ENCODE results near the gene BTBD8.
"Not testable (repeated sequence)": the region's sequence is repeated elsewhere in the genome, so short reads cannot be mapped to it uniquely, and the experiment has no call there.

BTBD8 gene

GRCh38 chr1:92076363-92076762 is 3.8 kb upstream of the BTBD8 start:
- H3K4me1 Mint-ChIP-seq (ENCODE audit: low read depth): peaks cover 11% of the 10 kb centered on the region
- no peaks in the 10 kb centered on the region for H3K9me3 Mint-ChIP-seq (ENCODE audit: low read depth)
- no peaks in the 10 kb centered on the region for H3K36me3 Mint-ChIP-seq
- H3K27ac Mint-ChIP-seq: no peak overlapping the region
- H3K27me3 Mint-ChIP-seq: no peaks in the 10 kb centered on the region
- no peak overlapping the region for H3K4me3 Mint-ChIP-seq

DNA sequence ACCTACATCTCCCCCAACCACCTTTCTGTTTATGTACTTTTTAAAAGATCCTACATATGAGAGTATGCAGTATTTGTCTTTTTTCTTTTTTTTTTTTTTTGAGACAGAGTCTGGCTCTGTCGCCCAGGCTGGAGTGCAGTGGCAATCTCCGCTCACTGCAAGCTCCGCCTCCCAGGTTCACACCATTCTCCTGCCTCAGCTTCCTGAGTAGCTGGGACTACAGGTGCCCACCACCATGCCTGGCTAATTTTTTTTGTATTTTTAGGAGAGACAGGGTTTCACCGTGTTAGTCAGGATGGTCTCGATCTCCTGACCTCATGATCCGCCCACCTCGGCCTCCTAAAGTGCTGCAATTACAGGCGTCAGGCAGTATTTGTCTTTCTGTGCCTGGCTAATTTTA is 2.1 kb upstream of the BTBD8 start:
- H3K27ac Mint-ChIP-seq; H3K4me3 Mint-ChIP-seq; H3K27me3 Mint-ChIP-seq; H3K9me3 Mint-ChIP-seq (ENCODE audit: low read depth); H3K36me3 Mint-ChIP-seq: not testable (repeated sequence)
- H3K4me1 Mint-ChIP-seq (ENCODE audit: low read depth): peaks cover 16% of the 10 kb centered on the region

DNA sequence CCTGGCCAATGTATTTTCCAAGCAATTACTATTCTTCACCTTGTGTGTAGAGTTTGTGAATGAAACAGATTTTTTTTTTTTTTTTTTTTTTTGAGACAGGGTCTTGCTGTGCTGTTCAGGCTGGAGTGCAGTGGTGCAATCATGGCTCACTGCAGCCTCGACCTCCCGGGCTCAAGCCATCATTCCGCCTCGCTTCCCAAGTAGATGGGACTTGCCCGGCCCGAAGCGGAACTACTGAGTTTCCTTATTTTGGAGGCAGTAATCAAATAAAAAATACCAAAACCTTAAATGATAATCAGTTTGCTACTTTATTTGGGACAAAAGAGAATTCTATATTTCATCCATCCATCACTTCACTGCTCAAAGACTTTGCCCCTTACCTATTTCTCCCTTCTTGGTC is 704 bp upstream of the BTBD8 start:
- Mint-ChIP-seq H3K27ac (no peak overlapping the region), H3K9me3 (ENCODE audit: low read depth) (no peaks in the 10 kb centered on the region), H3K27me3 (no peaks in the 10 kb centered on the region), H3K36me3 (no peaks in the 10 kb centered on the region), H3K4me1 (ENCODE audit: low read depth) (peaks cover 19% of the 10 kb centered on the region), H3K4me3 (peak overlapping the region; percentile 92)

GRCh38 chr1:92081031-92081430 is 886 bp downstream of the BTBD8 start:
- Mint-ChIP-seq H3K9me3 (ENCODE audit: low read depth) (peaks cover 5% of the 10 kb centered on the region), H3K27me3 (no peaks in the 10 kb centered on the region), H3K27ac (no peak overlapping the region), H3K36me3 (peaks cover 8% of the 10 kb centered on the region), H3K4me1 (ENCODE audit: low read depth) (peaks cover 19% of the 10 kb centered on the region), H3K4me3 (peak overlapping the region; percentile 92)

- Mint-ChIP-seq H3K27ac (no peak overlapping the region), H3K4me3 (no peak overlapping the region), H3K9me3 (ENCODE audit: low read depth) (peaks cover 5% of the 10 kb centered on the region), H3K36me3 (peaks cover 15% of the 10 kb centered on the region), H3K4me1 (ENCODE audit: low read depth) (peaks cover 19% of the 10 kb centered on the region), H3K27me3 (no peaks in the 10 kb centered on the region)
These were observed 4.5 kb downstream of the BTBD8 start for GRCh38 chr1:92084651-92085050.

GRCh38 chr1:92085727-92086126 is 5.6 kb downstream of the BTBD8 start:
- H3K4me1 Mint-ChIP-seq (ENCODE audit: low read depth): peaks cover 11% of the 10 kb centered on the region
- no peak overlapping the region for H3K4me3 Mint-ChIP-seq
- peaks cover 5% of the 10 kb centered on the region for H3K9me3 Mint-ChIP-seq (ENCODE audit: low read depth)
- no peaks in the 10 kb centered on the region for H3K27me3 Mint-ChIP-seq
- no peak overlapping the region for H3K27ac Mint-ChIP-seq
- peaks cover 20% of the 10 kb centered on the region for H3K36me3 Mint-ChIP-seq

DNA sequence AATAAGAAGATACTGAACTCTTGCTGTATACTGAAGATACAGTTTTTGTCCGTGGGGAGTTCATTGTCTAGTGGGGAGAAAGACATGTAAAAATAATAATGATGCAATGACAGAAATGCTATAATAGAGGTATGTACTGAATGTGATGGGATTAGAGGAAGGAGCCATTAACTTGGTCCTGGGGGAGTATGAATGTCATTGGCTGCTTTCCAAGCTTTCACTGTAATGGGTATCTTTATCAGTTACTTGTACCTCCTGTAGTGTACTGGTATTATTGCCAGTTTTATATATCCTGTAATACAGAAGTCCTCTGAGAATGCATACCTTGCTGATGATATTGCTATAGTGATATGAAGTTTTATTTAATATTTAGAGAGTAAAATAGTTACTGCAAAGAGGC is 7.4 kb downstream of the BTBD8 start:
- peaks cover 5% of the 10 kb centered on the region for H3K9me3 Mint-ChIP-seq (ENCODE audit: low read depth)
- peaks cover 22% of the 10 kb centered on the region for H3K36me3 Mint-ChIP-seq
- peaks cover 2% of the 10 kb centered on the region for H3K4me1 Mint-ChIP-seq (ENCODE audit: low read depth)
- no peak overlapping the region for H3K4me3 Mint-ChIP-seq
- no peaks in the 10 kb centered on the region for H3K27me3 Mint-ChIP-seq
- H3K27ac Mint-ChIP-seq: no peak overlapping the region

GRCh38 chr1:92091625-92092024 is 11.5 kb downstream of the BTBD8 start:
- Mint-ChIP-seq H3K9me3 (ENCODE audit: low read depth) (no peaks in the 10 kb centered on the region), H3K36me3 (peaks cover 17% of the 10 kb centered on the region), H3K4me3 (no peak overlapping the region), H3K27me3 (no peaks in the 10 kb centered on the region), H3K4me1 (ENCODE audit: low read depth) (peaks cover 2% of the 10 kb centered on the region), H3K27ac (no peak overlapping the region)

DNA sequence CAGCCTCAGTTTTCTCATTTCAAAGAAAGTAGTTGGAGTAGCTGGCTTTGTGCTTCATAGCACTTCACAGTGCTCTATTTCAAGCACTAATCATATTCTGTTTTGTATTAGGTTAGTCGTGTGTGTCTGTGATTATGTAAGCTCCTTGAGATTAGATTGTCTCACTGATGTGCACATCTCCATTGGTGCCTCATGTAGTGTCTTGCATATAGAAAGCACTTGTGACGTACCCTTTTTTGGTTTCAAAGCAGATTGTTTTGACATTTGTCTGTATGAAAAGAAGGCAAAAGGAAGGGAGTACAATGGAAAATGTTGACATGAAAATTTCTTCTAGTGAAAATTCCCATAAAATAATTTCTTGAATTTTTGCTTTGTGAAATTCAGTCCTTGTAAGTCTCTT is 13.9 kb downstream of the BTBD8 start:
- H3K36me3 Mint-ChIP-seq: peaks cover 24% of the 10 kb centered on the region
- H3K27me3 Mint-ChIP-seq: no peaks in the 10 kb centered on the region
- no peaks in the 10 kb centered on the region for H3K9me3 Mint-ChIP-seq (ENCODE audit: low read depth)
- no peak overlapping the region for H3K4me3 Mint-ChIP-seq
- H3K4me1 Mint-ChIP-seq (ENCODE audit: low read depth): peaks cover 2% of the 10 kb centered on the region
- H3K27ac Mint-ChIP-seq: no peak overlapping the region

GRCh38 chr1:92094595-92094994 is 14.4 kb downstream of the BTBD8 start:
- no peaks in the 10 kb centered on the region for H3K9me3 Mint-ChIP-seq (ENCODE audit: low read depth)
- no peaks in the 10 kb centered on the region for H3K27me3 Mint-ChIP-seq
- H3K4me3 Mint-ChIP-seq: no peak overlapping the region
- H3K36me3 Mint-ChIP-seq: peaks cover 22% of the 10 kb centered on the region
- H3K27ac Mint-ChIP-seq: no peak overlapping the region
- peaks cover 2% of the 10 kb centered on the region for H3K4me1 Mint-ChIP-seq (ENCODE audit: low read depth)

DNA sequence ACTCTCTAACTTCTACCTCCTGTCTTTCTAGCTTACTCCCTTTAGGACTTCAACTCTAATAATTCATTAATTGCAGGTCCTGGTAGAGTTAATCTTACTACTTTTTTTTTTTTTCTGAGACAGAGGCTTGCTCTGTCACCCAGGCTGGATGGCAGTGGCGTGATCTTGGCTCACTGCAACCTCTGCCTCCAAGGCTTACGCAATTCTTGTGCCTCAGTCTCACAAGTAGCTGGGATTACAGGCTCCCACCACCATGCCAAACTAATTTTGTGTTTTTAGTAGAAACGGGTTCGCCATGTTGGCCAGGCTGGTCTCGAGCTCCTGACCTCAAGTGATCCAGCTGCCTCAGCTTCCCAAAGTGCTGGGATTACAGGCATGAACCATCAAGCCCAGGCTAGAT is 15.7 kb downstream of the BTBD8 start:
- Mint-ChIP-seq H3K9me3 (ENCODE audit: low read depth) (no peaks in the 10 kb centered on the region), H3K27me3 (no peaks in the 10 kb centered on the region), H3K4me1 (ENCODE audit: low read depth) (peaks cover 2% of the 10 kb centered on the region), H3K4me3 (no peak overlapping the region), H3K36me3 (peaks cover 16% of the 10 kb centered on the region), H3K27ac (no peak overlapping the region)

DNA sequence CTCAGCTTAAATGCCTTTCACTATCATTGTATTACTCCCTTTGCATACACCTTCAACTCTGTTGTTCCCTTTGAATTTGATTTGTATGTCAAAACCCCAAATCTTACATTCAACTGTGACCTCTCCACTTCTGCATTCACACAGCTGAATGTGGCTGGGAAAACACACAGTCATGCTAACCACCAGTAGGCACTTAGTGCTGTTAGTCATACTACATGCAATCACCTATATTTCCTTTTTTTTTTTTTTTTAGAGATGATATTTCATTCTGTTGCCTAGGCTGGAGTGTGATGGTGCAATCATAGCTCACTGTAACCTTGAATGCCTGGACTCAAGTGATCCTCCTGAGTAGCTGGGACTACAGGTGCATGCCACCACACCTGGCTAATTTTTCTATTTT is 16.2 kb downstream of the BTBD8 start:
- no peak overlapping the region for H3K4me3 Mint-ChIP-seq
- peaks cover 2% of the 10 kb centered on the region for H3K4me1 Mint-ChIP-seq (ENCODE audit: low read depth)
- no peaks in the 10 kb centered on the region for H3K9me3 Mint-ChIP-seq (ENCODE audit: low read depth)
- H3K36me3 Mint-ChIP-seq: peaks cover 19% of the 10 kb centered on the region
- H3K27ac Mint-ChIP-seq: no peak overlapping the region
- H3K27me3 Mint-ChIP-seq: no peaks in the 10 kb centered on the region

GRCh38 chr1:92105546-92106081 is 25.5 kb downstream of the BTBD8 start:
- H3K27ac Mint-ChIP-seq: no peak overlapping the region

DNA sequence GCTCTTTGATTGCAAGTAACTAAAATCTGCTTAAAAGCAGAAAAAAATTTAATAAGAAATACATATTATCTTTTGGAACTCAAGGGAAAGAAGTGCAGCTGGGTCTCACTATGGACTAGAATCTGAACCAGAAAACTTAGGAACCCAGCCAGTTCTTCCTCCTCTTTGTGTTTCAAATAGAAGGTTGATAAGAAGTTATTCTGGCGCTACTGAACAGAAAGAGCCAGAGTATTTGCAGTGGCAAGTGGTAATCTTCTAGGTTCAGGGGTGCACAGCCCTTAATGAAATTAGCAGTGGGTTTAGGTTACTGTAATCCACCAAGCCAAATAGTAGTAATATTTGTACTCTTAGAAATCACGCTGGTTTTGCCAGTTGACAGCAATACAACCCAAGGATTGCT is 28.5 kb downstream of the BTBD8 start:
- H3K36me3 Mint-ChIP-seq: peaks cover 9% of the 10 kb centered on the region
- H3K27ac Mint-ChIP-seq: no peak overlapping the region
- no peaks in the 10 kb centered on the region for H3K27me3 Mint-ChIP-seq
- H3K4me1 Mint-ChIP-seq (ENCODE audit: low read depth): no peaks in the 10 kb centered on the region
- no peak overlapping the region for H3K4me3 Mint-ChIP-seq
- H3K9me3 Mint-ChIP-seq (ENCODE audit: low read depth): no peaks in the 10 kb centered on the region

More at GRCh38 chr1:92105546-92106081, 25.5 kb downstream of the BTBD8 start:
- no peak overlapping the region for H3K4me3 Mint-ChIP-seq
- no peaks in the 10 kb centered on the region for H3K27me3 Mint-ChIP-seq
- H3K36me3 Mint-ChIP-seq: peaks cover 19% of the 10 kb centered on the region
- no peaks in the 10 kb centered on the region for H3K9me3 Mint-ChIP-seq (ENCODE audit: low read depth)
- H3K4me1 Mint-ChIP-seq (ENCODE audit: low read depth): no peaks in the 10 kb centered on the region

DNA sequence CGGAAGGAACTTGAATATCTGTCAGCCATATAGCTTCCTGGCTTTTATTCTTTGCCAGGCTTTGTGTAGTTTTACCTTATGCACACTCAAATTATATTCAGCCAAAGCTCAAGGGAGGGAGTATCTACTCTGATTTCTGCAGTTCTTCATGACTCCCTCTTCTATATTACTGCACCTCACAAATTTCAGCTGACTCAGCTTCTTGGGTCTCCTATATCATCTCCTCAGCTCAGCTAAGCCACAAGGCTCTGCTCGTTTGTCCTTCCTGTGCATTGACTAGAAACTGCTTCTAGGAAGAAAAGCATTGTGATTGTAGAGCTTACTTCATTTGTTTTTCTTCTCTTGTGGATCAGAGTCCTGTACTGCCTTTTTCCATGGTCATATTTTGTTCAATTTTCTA is 37.4 kb downstream of the BTBD8 start:
- no peaks in the 10 kb centered on the region for H3K27me3 Mint-ChIP-seq
- no peak overlapping the region for H3K4me3 Mint-ChIP-seq
- no peaks in the 10 kb centered on the region for H3K9me3 Mint-ChIP-seq (ENCODE audit: low read depth)
- peaks cover 7% of the 10 kb centered on the region for H3K4me1 Mint-ChIP-seq (ENCODE audit: low read depth)
- peaks cover 3% of the 10 kb centered on the region for H3K36me3 Mint-ChIP-seq
- no peak overlapping the region for H3K27ac Mint-ChIP-seq

DNA sequence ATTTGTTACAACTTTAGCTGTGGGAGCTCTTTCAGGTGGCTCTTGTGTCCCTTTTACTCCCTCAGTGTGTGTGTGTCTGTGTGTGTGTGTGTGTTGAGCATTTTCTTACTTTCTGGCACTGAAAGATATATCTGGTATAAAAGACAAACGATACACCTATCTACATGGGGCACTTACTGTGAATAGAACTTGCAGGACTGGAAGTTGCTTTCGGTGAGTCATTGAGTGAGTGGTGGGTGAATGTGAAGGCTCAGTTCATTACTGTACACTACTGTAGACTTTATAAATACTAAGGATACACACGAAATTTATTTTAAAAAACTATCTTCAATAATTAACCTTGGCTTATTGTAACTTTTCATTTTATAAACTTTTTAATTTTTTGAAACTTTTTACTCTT is 38.7 kb downstream of the BTBD8 start:
- H3K36me3 Mint-ChIP-seq: peaks cover 3% of the 10 kb centered on the region
- no peak overlapping the region for H3K27ac Mint-ChIP-seq
- no peaks in the 10 kb centered on the region for H3K27me3 Mint-ChIP-seq
- H3K4me1 Mint-ChIP-seq (ENCODE audit: low read depth): peaks cover 8% of the 10 kb centered on the region
- no peaks in the 10 kb centered on the region for H3K9me3 Mint-ChIP-seq (ENCODE audit: low read depth)
- no peak overlapping the region for H3K4me3 Mint-ChIP-seq

All from activated naive CD8-positive, alpha-beta T cell (primary cell).